CD4-positive, alpha-beta T cell treated with Interleukin-6 at 100 ng/mL for 8 hours (primary cell): ENCODE measurements around the gene GBGT1.

Experiments used
- DNase-seq: peaks from one replicate; pipeline ENCODE4 v3.0.0-alpha.2; 2020; ENCODE audit warnings: mixed read lengths, low spot score

Gene GBGT1

GRCh38 chr9:133125941-133126696 is 37.6 kb downstream of the GBGT1 start:
- DNase-seq = no peak

- DNase-seq = no peak
These were observed 38.8 kb downstream of the GBGT1 start for GRCh38 chr9:133124907-133125275.

- no peak for DNase-seq
These were observed 39.4 kb downstream of the GBGT1 start for GRCh38 chr9:133124123-133124906.

- DNase-seq = no peak
These were observed 40.6 kb downstream of the GBGT1 start for GRCh38 chr9:133122935-133123611.

GRCh38 chr9:133122605-133122934 is 41.1 kb downstream of the GBGT1 start:
- no peak for DNase-seq

- DNase-seq = no peak
These were observed 41.7 kb downstream of the GBGT1 start for GRCh38 chr9:133121915-133122550.

- peak; percentile 92 for DNase-seq
These were observed 42.4 kb downstream of the GBGT1 start, which contains the start of gene RALGDS for GRCh38 chr9:133121198-133121914. Gene RALGDS (minus strand): TSS chr9:133121240. CDS start chr9:133121154, 86 bp downstream.

- DNase-seq = no peak
These were observed 43.1 kb downstream of the GBGT1 start for GRCh38 chr9:133120501-133121197.

GRCh38 chr9:133119846-133120500 is 43.7 kb downstream of the GBGT1 start:
- no peak for DNase-seq

GRCh38 chr9:133119103-133119845 is 44.4 kb downstream of the GBGT1 start:
- DNase-seq = no peak

GRCh38 chr9:133118568-133118967 is 45.1 kb downstream of the GBGT1 start:
- DNase-seq = no peak

GRCh38 chr9:133118179-133118520 is 45.6 kb downstream of the GBGT1 start:
- no peak for DNase-seq

GRCh38 chr9:133117271-133118178 is 46.2 kb downstream of the GBGT1 start:
- no peak for DNase-seq

- no peak for DNase-seq
These were observed 47.1 kb downstream of the GBGT1 start for GRCh38 chr9:133116346-133117231.

GRCh38 chr9:133115604-133116345 is 47.9 kb downstream of the GBGT1 start:
- peak; percentile 29 for DNase-seq

- DNase-seq = no peak
These were observed 48.7 kb downstream of the GBGT1 start for GRCh38 chr9:133114886-133115603.
